Body of pancreas (tissue), 4 donors: ENCODE data around the gene PPFIA2.

Experiments
- POLR2A ChIP-seq, 3 donors: fragments of 450-650 bp; IDR thresholded peaks; one replicate each; pipeline ENCODE4 v1.6.1; 2016; ENCODE audit warnings: antibody characterized with exemption in 3 of 3, mild to moderate bottlenecking in 2 of 3
- TF ChIP-seq, protein P1 (sequence below), 7 experiments: fragments of 450-650 bp in 4 of 7; fragments of 200-600 bp in 3 of 7; sonication (generic) in 3 of 7; IDR thresholded peaks; one replicate each; pipeline ENCODE4 v1.5.1; 2016 to 2019; ENCODE audit warnings: antibody characterized with exemption in 7 of 7

- TF ChIP-seq, protein P1, sequence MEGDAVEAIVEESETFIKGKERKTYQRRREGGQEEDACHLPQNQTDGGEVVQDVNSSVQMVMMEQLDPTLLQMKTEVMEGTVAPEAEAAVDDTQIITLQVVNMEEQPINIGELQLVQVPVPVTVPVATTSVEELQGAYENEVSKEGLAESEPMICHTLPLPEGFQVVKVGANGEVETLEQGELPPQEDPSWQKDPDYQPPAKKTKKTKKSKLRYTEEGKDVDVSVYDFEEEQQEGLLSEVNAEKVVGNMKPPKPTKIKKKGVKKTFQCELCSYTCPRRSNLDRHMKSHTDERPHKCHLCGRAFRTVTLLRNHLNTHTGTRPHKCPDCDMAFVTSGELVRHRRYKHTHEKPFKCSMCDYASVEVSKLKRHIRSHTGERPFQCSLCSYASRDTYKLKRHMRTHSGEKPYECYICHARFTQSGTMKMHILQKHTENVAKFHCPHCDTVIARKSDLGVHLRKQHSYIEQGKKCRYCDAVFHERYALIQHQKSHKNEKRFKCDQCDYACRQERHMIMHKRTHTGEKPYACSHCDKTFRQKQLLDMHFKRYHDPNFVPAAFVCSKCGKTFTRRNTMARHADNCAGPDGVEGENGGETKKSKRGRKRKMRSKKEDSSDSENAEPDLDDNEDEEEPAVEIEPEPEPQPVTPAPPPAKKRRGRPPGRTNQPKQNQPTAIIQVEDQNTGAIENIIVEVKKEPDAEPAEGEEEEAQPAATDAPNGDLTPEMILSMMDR (IDR thresholded peaks at IDR 0.05): no peak
- TF ChIP-seq POLR2A (IDR thresholded peaks at IDR 0.05): no peak
These were observed 418.2 kb downstream of the PPFIA2 start for GRCh38 chr12:81340910-81341309.
